Mesendoderm (in vitro differentiated cells): ENCODE data around the gene SLPI.

ENCODE experiments used
- DNase-seq: peaks from one replicate; pipeline ENCODE4 v3.0.0; 2013
- H2AK5ac ChIP-seq: 2 replicates; pipeline ENCODE4 v1.6.1; 2013; ENCODE audit warnings: low read length, inconsistent platforms
- H2BK120ac ChIP-seq: 2 replicates; pipeline ENCODE4 v1.6.1; 2013; ENCODE audit warnings: low read depth, mild to moderate bottlenecking, low read length, moderate library complexity, mixed read lengths
- H2BK15ac ChIP-seq: replicated peaks from 2 replicates; pipeline ENCODE4 v1.6.1; 2013; ENCODE audit warnings: low read depth, mild to moderate bottlenecking, moderate library complexity
- H2BK5ac ChIP-seq: 2 replicates; pipeline ENCODE4 v1.6.1; 2013; ENCODE audit warnings: low read length, inconsistent platforms
- H3K18ac ChIP-seq: 2 replicates; pipeline ENCODE4 v1.6.1; 2013; ENCODE audit warnings: mild to moderate bottlenecking, low read length, mixed read lengths
- H3K23ac ChIP-seq: one replicate; pipeline ENCODE4 v1.6.1; 2013; ENCODE audit warnings: low read length
- H3K27ac ChIP-seq: 2 replicates; pipeline ENCODE4 v1.5.1; 2013; ENCODE audit warnings: low read depth, mild to moderate bottlenecking, inconsistent platforms, low read length, moderate library complexity
- H3K27me3 ChIP-seq: 2 replicates; pipeline ENCODE4 v1.6.1; 2013; ENCODE audit warnings: low read length, control low read depth, mild to moderate bottlenecking, inconsistent platforms; ENCODE audit not compliant: insufficient read depth, poor library complexity
- H3K36me3 ChIP-seq: 2 replicates; pipeline ENCODE4 v1.6.1; 2013; ENCODE audit warnings: low read length, inconsistent platforms; ENCODE audit not compliant: control insufficient read depth, insufficient read depth
- H3K4ac ChIP-seq: one replicate; pipeline ENCODE4 v1.6.1; 2013; ENCODE audit warnings: low read depth, mild to moderate bottlenecking, low read length, moderate library complexity
- H3K4me1 ChIP-seq: 2 replicates; pipeline ENCODE4 v1.6.1; 2013; ENCODE audit warnings: low read depth, low read length, inconsistent platforms; ENCODE audit not compliant: control insufficient read depth
- H3K4me2 ChIP-seq: 2 replicates; pipeline ENCODE4 v1.6.1; 2013; ENCODE audit warnings: low read length
- H3K4me3 ChIP-seq: 2 replicates; pipeline ENCODE4 v1.5.1; 2013; ENCODE audit warnings: mild to moderate bottlenecking, low read length
- H3K56ac ChIP-seq: one replicate; pipeline ENCODE4 v1.6.1; 2013; ENCODE audit warnings: low read length
- H3K79me1 ChIP-seq: 2 replicates; pipeline ENCODE4 v1.6.1; 2013; ENCODE audit warnings: low read length, inconsistent platforms
- H3K79me2 ChIP-seq: 2 replicates; pipeline ENCODE4 v1.6.1; 2013; ENCODE audit warnings: mild to moderate bottlenecking, low read length; ENCODE audit not compliant: control insufficient read depth, insufficient read depth
- H3K9ac ChIP-seq: 2 replicates; pipeline ENCODE4 v1.6.1; 2013; ENCODE audit warnings: low read length, inconsistent platforms
- H4K5ac ChIP-seq: one replicate; pipeline ENCODE4 v1.6.1; 2013; ENCODE audit warnings: low read length
- H4K8ac ChIP-seq: one replicate; pipeline ENCODE4 v1.6.1; 2013; ENCODE audit warnings: low read depth, mild to moderate bottlenecking, control low read depth, low read length, moderate library complexity
- WGBS: extraction: QIAGEN DNeasy Blood & Tissue Kit; methylation state at CpG from one replicate; pipeline ENCODE4 v1.1.7; 2013; ENCODE audit warnings: low lambda C conversion rate, missing lambda C conversion rate; ENCODE audit not compliant: insufficient coverage; ENCODE audit errors: extremely low coverage; 5-methylcytosine and 5-hydroxymethylcytosine counted together

The SLPI gene

GRCh38 chr20:45223136-45223535 lies 31.2 kb downstream of the SLPI start:
- no peak overlapping the region for H3K23ac ChIP-seq
- no peaks in the 10 kb centered on the region for H3K79me2 ChIP-seq
- H3K79me1 ChIP-seq, result no peaks in the 10 kb centered on the region
- no peak overlapping the region for H3K4ac ChIP-seq
- no peak overlapping the region for H2BK5ac ChIP-seq
- H3K4me1 ChIP-seq, result no peaks in the 10 kb centered on the region
- H3K4me3 ChIP-seq, result no peak overlapping the region
- H2BK15ac ChIP-seq, result no peak overlapping the region
- no peak for DNase-seq
- H3K27ac ChIP-seq, result no peak overlapping the region
- H3K18ac ChIP-seq, result no peak overlapping the region
- no peak overlapping the region for H3K4me2 ChIP-seq
- H4K8ac ChIP-seq, result no peak overlapping the region
- H3K56ac ChIP-seq, result no peak overlapping the region
- no peak overlapping the region for H3K9ac ChIP-seq
- no peak overlapping the region for H2AK5ac ChIP-seq
- H4K5ac ChIP-seq, result no peak overlapping the region
- H3K36me3 ChIP-seq, result no peaks in the 10 kb centered on the region
- H3K27me3 ChIP-seq, result no peaks in the 10 kb centered on the region
- no peak overlapping the region for H2BK120ac ChIP-seq

GRCh38 chr20:45221076-45221475 lies 33.3 kb downstream of the SLPI start, which contains the start of gene SEMG2:
TSS of gene SEMG2 (plus strand) at chr20:45221373. CDS start at chr20:45221390, 17 bp downstream.
- Histone ChIP-seq H3K36me3 (no peaks in the 10 kb centered on the region), H3K4me3 (no peak within 1 kb of the TSS), H2BK15ac (no peak within 1 kb of the TSS), H2BK5ac (no peak within 1 kb of the TSS), H3K9ac (no peak within 1 kb of the TSS), H3K4ac (no peak within 1 kb of the TSS), H3K27ac (no peak within 1 kb of the TSS), H3K4me1 (no peaks in the 10 kb centered on the region), H3K27me3 (no peaks in the 10 kb centered on the region), H3K4me2 (no peak within 1 kb of the TSS), H3K23ac (no peak within 1 kb of the TSS), H3K18ac (no peak within 1 kb of the TSS), H3K79me1 (no peaks in the 10 kb centered on the region), H2AK5ac (no peak within 1 kb of the TSS), H4K5ac (no peak within 1 kb of the TSS), H3K79me2 (no peaks in the 10 kb centered on the region), H2BK120ac (no peak within 1 kb of the TSS), H3K56ac (no peak within 1 kb of the TSS), H4K8ac (no peak within 1 kb of the TSS)
- no peak for DNase-seq
- no CpG with 5 or more reads among the region's 4 CpGs for WGBS

- H3K4me2 ChIP-seq, result no peak overlapping the region
- H2BK15ac ChIP-seq, result no peak overlapping the region
- H3K23ac ChIP-seq, result no peak overlapping the region
- no peaks in the 10 kb centered on the region for H3K4me1 ChIP-seq
- no peak overlapping the region for H3K4ac ChIP-seq
- no peaks in the 10 kb centered on the region for H3K27me3 ChIP-seq
- no peak overlapping the region for H3K4me3 ChIP-seq
- H4K5ac ChIP-seq, result no peak overlapping the region
- H3K79me2 ChIP-seq, result no peaks in the 10 kb centered on the region
- no peak overlapping the region for H3K56ac ChIP-seq
- DNase-seq, result no peak
- no peak overlapping the region for H4K8ac ChIP-seq
- H2BK120ac ChIP-seq, result no peak overlapping the region
- no peak overlapping the region for H3K27ac ChIP-seq
- WGBS, result no CpG with 5 or more reads among the region's 2 CpGs
- H2BK5ac ChIP-seq, result no peak overlapping the region
- H2AK5ac ChIP-seq, result no peak overlapping the region
- H3K18ac ChIP-seq, result no peak overlapping the region
- H3K36me3 ChIP-seq, result no peaks in the 10 kb centered on the region
- H3K9ac ChIP-seq, result no peak overlapping the region
- H3K79me1 ChIP-seq, result no peaks in the 10 kb centered on the region
These were observed 35.7 kb downstream of the SLPI start for GRCh38 chr20:45218636-45219035.

GRCh38 chr20:45218124-45218523 lies 36.2 kb downstream of the SLPI start:
- no peaks in the 10 kb centered on the region for H3K4me1 ChIP-seq
- no peaks in the 10 kb centered on the region for H3K79me1 ChIP-seq
- no peak overlapping the region for H3K4me2 ChIP-seq
- H3K79me2 ChIP-seq, result no peaks in the 10 kb centered on the region
- H4K5ac ChIP-seq, result no peak overlapping the region
- no peak overlapping the region for H3K18ac ChIP-seq
- no peak overlapping the region for H3K4ac ChIP-seq
- H2BK120ac ChIP-seq, result no peak overlapping the region
- no peak overlapping the region for H2BK5ac ChIP-seq
- no peak overlapping the region for H4K8ac ChIP-seq
- H3K27ac ChIP-seq, result no peak overlapping the region
- DNase-seq, result no peak
- H3K56ac ChIP-seq, result no peak overlapping the region
- WGBS, result no CpG with 5 or more reads among the region's 4 CpGs
- no peaks in the 10 kb centered on the region for H3K27me3 ChIP-seq
- no peak overlapping the region for H3K9ac ChIP-seq
- H3K4me3 ChIP-seq, result no peak overlapping the region
- H2BK15ac ChIP-seq, result no peak overlapping the region
- H3K36me3 ChIP-seq, result no peaks in the 10 kb centered on the region
- H3K23ac ChIP-seq, result no peak overlapping the region
- H2AK5ac ChIP-seq, result no peak overlapping the region

GRCh38 chr20:45212836-45213235 lies 41.5 kb downstream of the SLPI start:
- Histone ChIP-seq H3K27ac (no peak overlapping the region), H3K4me2 (no peak overlapping the region), H3K79me2 (no peaks in the 10 kb centered on the region), H3K27me3 (no peaks in the 10 kb centered on the region), H3K18ac (no peak overlapping the region), H2BK15ac (no peak overlapping the region), H2BK5ac (no peak overlapping the region), H3K4me3 (no peak overlapping the region), H2AK5ac (no peak overlapping the region), H3K79me1 (no peaks in the 10 kb centered on the region), H3K23ac (no peak overlapping the region), H4K5ac (no peak overlapping the region), H3K36me3 (no peaks in the 10 kb centered on the region), H3K4me1 (no peaks in the 10 kb centered on the region), H3K4ac (no peak overlapping the region), H2BK120ac (no peak overlapping the region), H4K8ac (no peak overlapping the region), H3K56ac (no peak overlapping the region), H3K9ac (no peak overlapping the region)
- DNase-seq, result no peak
- no CpG with 5 or more reads among the region's 3 CpGs for WGBS

GRCh38 chr20:45211569-45212474 lies 42.5 kb downstream of the SLPI start:
- DNase-seq, result no peak
- no peaks in the 10 kb centered on the region for H3K4me1 ChIP-seq
- no peak overlapping the region for H3K4me3 ChIP-seq
- no peaks in the 10 kb centered on the region for H3K36me3 ChIP-seq
- H3K56ac ChIP-seq, result no peak overlapping the region
- H2BK5ac ChIP-seq, result no peak overlapping the region
- H3K79me1 ChIP-seq, result no peaks in the 10 kb centered on the region
- no peak overlapping the region for H3K4me2 ChIP-seq
- H3K18ac ChIP-seq, result no peak overlapping the region
- no peak overlapping the region for H2AK5ac ChIP-seq
- H3K9ac ChIP-seq, result no peak overlapping the region
- H2BK15ac ChIP-seq, result no peak overlapping the region
- H4K5ac ChIP-seq, result no peak overlapping the region
- no peak overlapping the region for H2BK120ac ChIP-seq
- H3K79me2 ChIP-seq, result no peaks in the 10 kb centered on the region
- H3K27ac ChIP-seq, result no peak overlapping the region
- no peak overlapping the region for H3K23ac ChIP-seq
- H3K4ac ChIP-seq, result no peak overlapping the region
- no peaks in the 10 kb centered on the region for H3K27me3 ChIP-seq
- no peak overlapping the region for H4K8ac ChIP-seq
